Measurements from ENCODE around the gene EFHC1. TPM values are rescaled to one million over a fixed set of nuclear protein-coding genes. Genes with fewer than 3 reads are reported as not detected.
A peak's percentile ranks its signal among the peaks of the same experiment; 100 is the strongest.

Gene EFHC1
- total RNA-seq, 1 experiment from 2014 or later: 18.1 TPM

DNA sequence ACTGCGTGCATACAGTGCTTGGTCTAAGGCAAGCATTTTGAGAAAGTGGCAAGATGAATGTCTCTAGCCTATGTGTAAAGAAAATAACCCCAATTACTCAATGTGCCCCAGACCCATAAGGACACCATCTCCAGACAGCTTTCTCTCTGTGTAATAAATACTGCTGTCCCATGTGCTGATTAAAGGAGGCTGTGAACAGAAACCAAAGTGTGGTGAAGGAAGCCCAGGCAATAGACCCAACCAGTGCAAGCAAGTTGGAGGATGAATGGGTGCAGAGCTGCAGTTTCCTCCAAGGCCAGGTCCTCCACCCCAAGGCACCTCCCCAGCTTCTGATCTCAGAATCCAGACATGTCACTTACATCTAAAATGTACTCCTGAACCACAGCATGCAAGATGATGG is 96.1 kb downstream of the EFHC1 start:
- TF ChIP-seq, protein P1, sequence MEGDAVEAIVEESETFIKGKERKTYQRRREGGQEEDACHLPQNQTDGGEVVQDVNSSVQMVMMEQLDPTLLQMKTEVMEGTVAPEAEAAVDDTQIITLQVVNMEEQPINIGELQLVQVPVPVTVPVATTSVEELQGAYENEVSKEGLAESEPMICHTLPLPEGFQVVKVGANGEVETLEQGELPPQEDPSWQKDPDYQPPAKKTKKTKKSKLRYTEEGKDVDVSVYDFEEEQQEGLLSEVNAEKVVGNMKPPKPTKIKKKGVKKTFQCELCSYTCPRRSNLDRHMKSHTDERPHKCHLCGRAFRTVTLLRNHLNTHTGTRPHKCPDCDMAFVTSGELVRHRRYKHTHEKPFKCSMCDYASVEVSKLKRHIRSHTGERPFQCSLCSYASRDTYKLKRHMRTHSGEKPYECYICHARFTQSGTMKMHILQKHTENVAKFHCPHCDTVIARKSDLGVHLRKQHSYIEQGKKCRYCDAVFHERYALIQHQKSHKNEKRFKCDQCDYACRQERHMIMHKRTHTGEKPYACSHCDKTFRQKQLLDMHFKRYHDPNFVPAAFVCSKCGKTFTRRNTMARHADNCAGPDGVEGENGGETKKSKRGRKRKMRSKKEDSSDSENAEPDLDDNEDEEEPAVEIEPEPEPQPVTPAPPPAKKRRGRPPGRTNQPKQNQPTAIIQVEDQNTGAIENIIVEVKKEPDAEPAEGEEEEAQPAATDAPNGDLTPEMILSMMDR (IDR thresholded peaks at IDR 0.05; ENCODE audit: unreplicated experiment): no peak
- Mint-ChIP-seq H3K36me3 (ENCODE audit: insufficient read depth, unreplicated experiment) (peaks cover 16% of the 10 kb centered on the region), H3K9me3 (ENCODE audit: low read depth, unreplicated experiment) (no peaks in the 10 kb centered on the region), H3K4me1 (ENCODE audit: low read depth, unreplicated experiment) (peaks cover 57% of the 10 kb centered on the region), H3K4me3 (ENCODE audit: low read depth, unreplicated experiment) (no peak overlapping the region), H3K27me3 (ENCODE audit: unreplicated experiment) (no peaks in the 10 kb centered on the region), H3K27ac (ENCODE audit: unreplicated experiment) (no peak overlapping the region)
- no TSS peak for BruUV-seq (replicated peaks)
- intact Hi-C loops (cut with micrococcal nuclease; ENCODE audit: unreplicated experiment): loop anchor here (10.0 kb wide), 1 partner anchor 149 kb away; no protein-coding TSS in a partner anchor
- CTCF ChIA-PET: interaction anchor here (1.9 kb wide), 1 partner anchor 12 kb away, joined by 5 read pairs; no protein-coding TSS in a partner anchor
- no peak for DNase-seq

DNA sequence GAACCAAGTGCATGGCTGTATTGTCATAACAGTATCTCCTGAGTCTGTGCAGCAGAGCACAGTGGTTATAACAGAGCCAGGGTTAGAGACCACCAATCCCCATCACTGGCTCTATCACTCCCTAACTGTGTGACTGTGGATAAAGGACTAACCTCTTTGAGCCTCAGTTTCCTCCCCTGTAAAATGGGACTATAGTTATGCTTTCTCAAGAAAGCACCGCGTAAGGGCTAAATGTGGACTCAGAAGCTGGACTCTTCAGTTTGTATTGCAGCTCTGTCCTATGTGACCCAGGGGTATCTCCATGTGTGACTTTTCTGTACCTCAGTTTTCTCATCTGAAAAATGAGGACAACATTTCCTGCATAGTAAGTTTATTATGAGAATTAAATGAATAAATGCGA is 96.8 kb downstream of the EFHC1 start:
- Mint-ChIP-seq H3K4me3 (ENCODE audit: low read depth, unreplicated experiment) (no peak overlapping the region), H3K4me1 (ENCODE audit: low read depth, unreplicated experiment) (peaks cover 56% of the 10 kb centered on the region), H3K27me3 (ENCODE audit: unreplicated experiment) (no peaks in the 10 kb centered on the region), H3K9me3 (ENCODE audit: low read depth, unreplicated experiment) (no peaks in the 10 kb centered on the region), H3K36me3 (ENCODE audit: insufficient read depth, unreplicated experiment) (peaks cover 11% of the 10 kb centered on the region), H3K27ac (ENCODE audit: unreplicated experiment) (no peak overlapping the region)
- TF ChIP-seq, protein P1 (IDR thresholded peaks at IDR 0.05; ENCODE audit: unreplicated experiment): no peak
- CTCF ChIA-PET: no interaction called here
- BruUV-seq (replicated peaks): no TSS peak
- intact Hi-C loops (cut with micrococcal nuclease; ENCODE audit: unreplicated experiment): loop anchor here (10.0 kb wide), 1 partner anchor 148 kb away; no protein-coding TSS in a partner anchor
- no peak for DNase-seq

DNA sequence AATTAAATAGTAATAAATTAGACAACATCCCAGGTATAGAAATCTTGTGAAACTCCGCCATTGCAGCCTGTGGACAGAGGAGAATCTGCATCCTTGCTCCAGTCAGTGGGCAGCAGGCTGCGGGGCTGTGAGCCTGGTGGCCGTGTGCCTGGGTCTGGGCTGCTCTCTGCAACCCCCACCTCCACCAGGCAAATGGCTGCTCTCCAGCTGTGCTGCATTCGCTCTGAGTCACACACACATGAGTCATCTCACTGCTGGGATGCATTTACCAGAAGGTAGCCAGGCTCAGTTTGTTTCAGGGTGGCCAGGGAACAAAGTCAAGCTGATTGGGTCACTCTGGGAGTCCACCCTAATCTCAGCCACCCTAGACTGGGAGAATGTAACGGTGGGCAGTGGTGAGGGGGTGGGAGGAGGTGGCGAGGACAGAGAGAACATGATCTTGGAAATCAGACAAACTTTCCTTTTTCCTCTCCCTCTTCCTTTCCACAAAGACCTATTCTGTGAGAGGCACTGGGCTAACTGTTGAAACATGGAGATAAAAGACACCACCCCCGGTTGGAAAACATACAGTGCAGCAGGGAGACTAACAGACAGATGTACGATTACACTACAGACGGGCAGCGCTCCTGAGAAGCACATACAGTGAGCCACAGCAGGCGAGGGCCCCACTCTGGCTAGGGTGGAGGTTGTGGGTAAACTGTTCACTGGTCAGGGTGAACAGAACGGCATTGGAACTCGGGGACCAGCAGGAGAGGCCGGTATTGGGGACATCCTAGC is 97.5 kb downstream of the EFHC1 start:
- CTCF ChIA-PET: no interaction called here
- intact Hi-C loops (cut with micrococcal nuclease; ENCODE audit: unreplicated experiment): loop anchor here (10.0 kb wide), 1 partner anchor 147 kb away; no protein-coding TSS in a partner anchor
- Mint-ChIP-seq H3K27ac (ENCODE audit: unreplicated experiment) (peak overlapping the region; percentile 78), H3K36me3 (ENCODE audit: insufficient read depth, unreplicated experiment) (peaks cover 4% of the 10 kb centered on the region), H3K27me3 (ENCODE audit: unreplicated experiment) (no peaks in the 10 kb centered on the region), H3K4me1 (ENCODE audit: low read depth, unreplicated experiment) (peaks cover 56% of the 10 kb centered on the region), H3K4me3 (ENCODE audit: low read depth, unreplicated experiment) (no peak overlapping the region), H3K9me3 (ENCODE audit: low read depth, unreplicated experiment) (no peaks in the 10 kb centered on the region)
- TF ChIP-seq, protein P1 (IDR thresholded peaks at IDR 0.05; ENCODE audit: unreplicated experiment): no peak
- no TSS peak for BruUV-seq (replicated peaks)
- peak; percentile 76 for DNase-seq

DNA sequence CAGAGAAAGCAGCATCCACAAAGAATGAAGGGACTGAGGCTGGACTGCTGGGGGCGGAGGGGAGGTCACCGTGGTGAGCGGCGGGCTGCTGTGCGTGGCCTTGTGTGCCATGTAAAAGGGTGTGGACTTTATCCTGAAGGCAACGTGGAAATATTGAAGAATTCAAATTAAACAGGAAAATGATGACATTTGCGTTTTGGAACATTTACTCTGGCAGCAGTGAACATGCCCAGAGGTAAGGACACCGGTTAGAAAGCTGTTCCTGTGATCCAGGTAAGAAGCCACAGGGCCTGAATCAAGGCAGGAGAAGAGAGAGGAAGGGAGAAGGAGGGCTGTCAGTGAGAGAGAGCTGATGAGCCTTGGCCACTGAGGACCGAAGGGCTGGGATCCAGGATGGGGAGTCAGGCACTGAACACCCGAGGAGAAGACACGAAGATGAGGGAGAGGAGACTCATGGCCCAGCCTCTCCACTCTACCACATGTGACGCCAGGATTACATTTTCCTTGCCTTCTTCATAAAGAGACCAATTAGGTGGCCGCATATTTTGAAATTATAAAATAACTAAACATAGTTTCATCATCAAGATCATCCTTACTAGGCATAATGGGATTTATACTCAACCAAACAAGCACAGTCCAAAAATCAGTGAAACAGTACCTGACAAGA is 98.3 kb downstream of the EFHC1 start:
- H3K36me3 Mint-ChIP-seq (ENCODE audit: insufficient read depth, unreplicated experiment): peaks cover 4% of the 10 kb centered on the region
- TF ChIP-seq, protein P1 (IDR thresholded peaks at IDR 0.05; ENCODE audit: unreplicated experiment): no peak
- BruUV-seq (replicated peaks): no TSS peak
- no peak overlapping the region for H3K4me3 Mint-ChIP-seq (ENCODE audit: low read depth, unreplicated experiment)
- CTCF ChIA-PET: no interaction called here
- DNase-seq: no peak
- H3K27ac Mint-ChIP-seq (ENCODE audit: unreplicated experiment): peak overlapping the region; percentile 78
- H3K27me3 Mint-ChIP-seq (ENCODE audit: unreplicated experiment): no peaks in the 10 kb centered on the region
- no peaks in the 10 kb centered on the region for H3K9me3 Mint-ChIP-seq (ENCODE audit: low read depth, unreplicated experiment)
- intact Hi-C loops (cut with micrococcal nuclease; ENCODE audit: unreplicated experiment): loop anchor here (10.0 kb wide), 1 partner anchor 146 kb away; no protein-coding TSS in a partner anchor
- peaks cover 55% of the 10 kb centered on the region for H3K4me1 Mint-ChIP-seq (ENCODE audit: low read depth, unreplicated experiment)
